SKM-1 (cell line): Measurements from ENCODE around the gene ABCG2.

Source experiments
- DNase-seq: peaks from one replicate; lab custom pipeline; 2025; ENCODE audit not compliant: unreplicated experiment; lab: John Stamatoyannopoulos, UW

The ABCG2 gene

DNA sequence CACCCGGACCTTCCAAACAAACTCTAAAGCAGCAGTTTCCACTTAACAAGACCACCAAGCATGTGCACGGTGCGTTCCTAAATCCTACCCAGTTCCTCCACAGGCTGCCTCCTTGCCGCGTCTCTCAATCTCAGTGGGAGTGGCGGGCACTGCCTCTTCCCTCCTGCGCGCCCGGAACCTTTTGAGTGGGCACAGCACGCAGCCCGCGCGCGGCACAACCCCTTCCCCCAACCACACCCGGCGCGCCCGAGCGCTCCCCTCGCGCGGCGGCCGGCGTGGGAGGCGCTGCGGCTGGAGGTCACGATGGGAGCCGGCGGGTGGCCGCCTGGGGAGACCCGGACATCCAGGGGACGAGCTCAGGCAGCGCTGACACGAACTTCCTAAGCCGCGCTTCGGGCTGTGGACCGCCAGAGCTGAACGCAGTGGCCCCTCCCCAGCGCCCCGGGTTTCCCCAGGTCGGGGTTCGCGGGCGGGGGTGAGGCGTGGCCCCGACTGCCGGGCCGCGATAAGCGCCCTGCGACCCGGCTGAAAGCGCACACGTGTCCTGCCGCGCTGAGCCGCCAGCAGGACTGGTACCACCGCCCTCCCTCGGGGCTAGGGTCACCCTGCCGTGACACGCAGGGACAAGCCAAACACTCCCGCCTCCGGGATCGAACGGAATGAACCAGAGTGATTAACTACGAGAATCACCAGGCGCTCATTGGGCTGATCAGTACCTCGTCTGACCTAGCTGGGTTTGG, at the start of gene ABCG2:
TSS of gene ABCG2 (minus strand) at position 151 of the 740 bp plus-strand sequence. CDS start 18,644 bp downstream, outside the sequence.
- DNase-seq, result no peak

DNA sequence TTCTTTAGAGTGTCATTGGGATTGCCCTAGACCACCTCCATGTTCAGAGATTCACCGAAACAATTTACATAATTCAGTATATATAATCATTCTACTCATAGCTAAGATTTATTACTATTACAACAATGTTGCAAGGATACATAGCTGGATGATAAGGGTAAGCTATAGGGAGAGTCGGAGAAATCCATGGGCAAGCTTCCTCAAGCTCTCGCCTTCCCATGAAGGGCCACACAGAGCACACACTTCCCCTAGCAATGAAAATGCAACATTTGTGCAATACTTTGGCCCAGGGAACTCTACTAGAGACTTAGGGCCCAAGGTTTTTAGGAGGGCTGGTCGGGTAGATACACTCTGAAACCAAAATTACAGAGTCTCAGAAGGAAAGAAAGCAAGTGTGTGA, 49.7 kb upstream of the ABCG2 start:
- no peak for DNase-seq

GRCh38 chr4:88207171-88207570, 48.7 kb upstream of the ABCG2 start:
- no peak for DNase-seq

- no peak for DNase-seq
Measured at GRCh38 chr4:88204882-88205281, 46.4 kb upstream of the ABCG2 start.

- DNase-seq, result no peak
Measured at GRCh38 chr4:88202443-88202842, 44.0 kb upstream of the ABCG2 start.

- no peak for DNase-seq
Measured at GRCh38 chr4:88200186-88200585, 41.7 kb upstream of the ABCG2 start.

- no peak for DNase-seq
Measured at GRCh38 chr4:88196523-88197185, 38.2 kb upstream of the ABCG2 start.

DNA sequence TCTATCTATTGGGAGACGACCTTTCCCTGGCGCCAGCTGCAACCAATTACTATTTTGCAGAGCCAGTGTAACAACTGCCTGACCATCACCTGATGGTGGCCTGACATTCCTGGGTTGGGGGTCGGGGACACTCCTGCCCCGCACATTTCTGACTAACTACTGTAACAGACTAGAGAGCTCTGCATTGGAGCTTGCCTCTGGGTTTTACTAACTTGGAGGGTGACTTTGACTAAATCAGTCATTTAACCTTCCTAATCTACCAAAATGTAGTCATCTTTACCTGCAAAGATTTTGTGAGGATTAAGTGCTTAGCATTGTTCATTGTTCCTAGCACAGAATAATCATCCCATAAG, 37.5 kb upstream of the ABCG2 start:
- no peak for DNase-seq

- DNase-seq, result no peak
Measured at GRCh38 chr4:88195328-88196012, 37.0 kb upstream of the ABCG2 start.

DNA sequence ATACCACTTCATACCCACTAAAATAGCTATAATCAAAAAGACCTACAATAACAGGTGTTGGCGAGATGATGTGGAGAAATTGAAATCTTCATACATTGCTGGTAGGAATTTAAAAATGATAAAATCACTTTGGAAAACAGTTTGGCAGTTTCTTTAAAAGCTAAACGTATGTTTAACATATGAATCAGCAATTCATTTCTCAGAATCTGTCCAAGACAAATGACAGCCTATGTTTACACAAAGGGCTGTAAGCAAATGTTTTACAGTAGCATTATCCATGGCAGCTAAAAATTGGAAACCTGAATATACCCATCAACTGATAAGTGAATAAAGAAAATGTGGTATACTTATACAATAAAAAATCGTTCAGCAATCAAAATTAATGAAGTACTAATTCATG, 33.0 kb upstream of the ABCG2 start:
- DNase-seq, result no peak

GRCh38 chr4:88189881-88190585, 31.6 kb upstream of the ABCG2 start:
- DNase-seq, result no peak

- DNase-seq, result no peak
Measured at GRCh38 chr4:88189418-88189738, 30.9 kb upstream of the ABCG2 start.

- DNase-seq, result no peak
Measured at GRCh38 chr4:88188738-88189417, 30.4 kb upstream of the ABCG2 start.

DNA sequence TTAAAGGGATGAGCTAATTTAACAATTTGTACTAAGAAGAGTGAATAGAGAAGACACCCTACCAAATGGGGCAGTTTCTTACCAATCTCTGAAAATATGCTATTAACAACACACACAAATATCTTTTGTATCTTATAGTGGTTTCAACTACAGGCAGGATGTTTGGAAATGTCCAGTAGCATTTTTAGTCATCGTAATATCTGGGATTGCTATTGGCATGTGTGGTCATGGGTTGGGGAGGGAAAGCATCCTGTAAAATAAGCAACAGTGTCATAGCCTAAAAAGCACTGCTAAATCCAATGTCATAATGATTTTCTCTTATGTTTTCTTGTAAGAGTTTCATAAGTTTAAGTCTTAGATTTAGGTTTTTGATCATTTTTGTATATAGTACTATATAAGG, 29.3 kb upstream of the ABCG2 start:
- DNase-seq, result no peak

- no peak for DNase-seq
Measured at GRCh38 chr4:88185906-88186305, 27.5 kb upstream of the ABCG2 start.

- no peak for DNase-seq
Measured at GRCh38 chr4:88179261-88179660, 20.8 kb upstream of the ABCG2 start.

DNA sequence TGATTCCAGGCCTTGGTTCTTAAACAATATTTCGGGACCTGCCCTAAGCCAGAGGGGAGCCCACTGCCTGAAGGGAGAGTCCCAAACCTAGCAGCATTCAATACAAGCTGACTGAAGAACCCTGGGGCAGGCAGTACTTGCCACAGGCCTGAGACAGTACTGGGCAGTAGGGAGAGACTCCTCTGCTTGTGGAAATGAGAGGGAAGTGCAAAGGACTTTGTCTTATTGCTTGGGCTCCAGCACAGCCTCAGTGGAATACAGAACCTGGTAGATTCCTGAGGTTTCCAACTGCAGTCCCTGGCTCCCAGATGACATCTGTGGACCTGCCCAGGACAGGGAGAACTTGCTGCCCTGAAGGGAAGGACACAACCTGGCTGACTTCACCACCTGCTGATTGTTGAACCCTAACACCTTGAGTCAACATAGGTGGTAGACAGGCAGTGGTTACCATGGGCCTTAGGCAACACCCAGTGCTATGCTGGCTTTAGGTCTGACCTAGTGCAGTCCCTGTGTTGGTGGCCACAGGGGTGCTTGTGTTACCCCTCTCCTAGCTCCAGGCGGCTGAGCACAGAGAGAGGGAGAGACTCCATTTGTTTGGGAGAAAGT, 20.3 kb upstream of the ABCG2 start:
- DNase-seq, result no peak

DNA sequence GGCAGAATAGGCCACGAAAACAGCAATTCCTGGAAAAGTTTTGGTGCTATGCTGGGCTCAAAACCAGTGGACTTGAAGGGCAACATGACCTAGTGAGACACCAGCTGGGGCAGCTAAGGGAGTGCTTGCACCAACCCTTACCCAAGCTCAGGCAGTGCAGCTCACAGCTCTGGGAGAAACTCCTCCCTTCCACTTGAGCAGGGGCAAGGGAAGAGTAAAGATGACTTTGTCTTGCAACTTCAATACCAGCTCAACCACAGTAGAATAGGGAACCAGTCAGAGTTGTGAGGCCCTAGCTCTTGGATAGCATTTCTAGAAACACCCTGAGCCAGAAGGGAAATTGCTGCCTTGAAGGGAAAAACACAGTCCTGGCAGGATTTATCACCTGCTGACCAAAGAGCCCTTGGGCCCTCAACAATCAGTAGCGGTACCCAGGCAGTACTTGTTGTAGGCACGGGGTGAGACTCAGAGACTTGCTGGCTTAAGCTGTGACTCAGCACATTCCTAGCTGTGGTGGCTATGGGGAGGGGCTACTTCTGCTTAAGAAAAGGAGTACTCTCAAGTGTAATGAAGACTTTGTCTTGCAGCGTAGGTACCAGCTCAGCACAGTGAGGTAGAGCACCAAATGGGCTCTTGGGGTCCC, 19.7 kb upstream of the ABCG2 start:
- peak; percentile 90 for DNase-seq

DNA sequence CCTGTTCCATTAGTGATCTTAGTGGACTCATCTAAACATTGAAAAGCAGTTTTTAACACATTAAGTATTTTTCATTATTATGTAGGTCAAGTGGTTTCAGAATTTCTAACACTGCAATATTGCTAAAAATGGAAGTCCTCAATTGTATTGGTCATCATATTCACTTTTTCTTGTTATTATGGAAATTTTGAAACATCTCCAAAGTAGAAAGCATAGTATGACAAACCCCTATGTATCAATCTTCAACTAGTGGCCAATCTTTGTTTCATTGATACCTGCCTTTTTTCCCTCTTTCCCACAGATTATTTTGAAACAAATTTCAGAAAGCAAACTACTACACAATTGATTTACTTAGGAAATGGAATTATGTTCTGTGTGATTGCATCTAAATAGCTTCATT, 14.5 kb upstream of the ABCG2 start:
- no peak for DNase-seq

DNA sequence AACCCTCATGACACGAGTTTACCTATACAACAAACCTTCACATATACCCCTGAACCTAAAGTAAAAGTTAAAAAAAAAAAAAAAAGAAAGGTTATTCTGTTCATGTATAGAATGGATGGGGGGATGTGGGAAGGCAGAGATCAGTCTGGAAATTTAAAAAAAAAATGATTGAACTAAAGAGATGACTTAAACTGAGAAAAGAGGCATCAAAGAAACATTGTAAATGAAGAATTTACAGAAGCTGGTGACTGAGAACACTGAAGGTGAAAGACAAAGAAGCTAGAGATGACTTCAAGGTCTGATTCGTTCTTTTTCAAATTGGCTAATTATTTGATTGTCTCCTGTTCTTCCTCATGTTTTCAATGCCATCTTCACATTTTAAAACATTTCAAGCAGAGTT, 12.8 kb upstream of the ABCG2 start:
- DNase-seq, result no peak
